Hepatocyte (in vitro differentiated cells): ENCODE measurements around the gene CDK6. TPM values are rescaled to one million over a fixed set of nuclear protein-coding genes. Genes with fewer than 3 reads are reported as not detected.

Experiments
- DNase-seq: peaks from one replicate; pipeline ENCODE4 v3.0.0-alpha.2; 2016; ENCODE audit warnings: low spot score
- H2AFZ ChIP-seq: fragments of 200-600 bp; sonication (generic); 2 replicates; pipeline ENCODE4 v1.6.0; 2016; ENCODE audit warnings: antibody characterized with exemption, mild to moderate bottlenecking
- H3K27ac ChIP-seq: fragments of 200-600 bp; sonication (generic); 2 replicates; pipeline ENCODE4 v1.5.1; 2016; ENCODE audit warnings: mild to moderate bottlenecking
- H3K27me3 ChIP-seq: fragments of 200-600 bp; sonication (generic); 2 replicates; pipeline ENCODE4 v1.6.1; 2016
- H3K36me3 ChIP-seq: fragments of 200-600 bp; sonication (generic); replicated peaks from 2 replicates; pipeline ENCODE4 v1.5.1; 2016; ENCODE audit warnings: low read depth; ENCODE audit not compliant: insufficient read depth
- H3K4me1 ChIP-seq: fragments of 200-600 bp; sonication (generic); 2 replicates; pipeline ENCODE4 v1.5.1; 2016; ENCODE audit warnings: mild to moderate bottlenecking, moderate library complexity; ENCODE audit not compliant: insufficient read depth
- H3K4me2 ChIP-seq: fragments of 200-600 bp; sonication (generic); 2 replicates; pipeline ENCODE4 v1.6.0; 2016
- H3K4me3 ChIP-seq: fragments of 200-600 bp; sonication (generic); 2 replicates; pipeline ENCODE4 v1.5.1; 2016; ENCODE audit warnings: mild to moderate bottlenecking
- H3K79me2 ChIP-seq: fragments of 200-600 bp; sonication (generic); 2 replicates; pipeline ENCODE4 v1.6.0; 2017; ENCODE audit warnings: mild to moderate bottlenecking
- H3K9me2 ChIP-seq: fragments of 200-600 bp; sonication (generic); replicated peaks from 2 replicates; pipeline ENCODE4 v1.6.0; 2017; ENCODE audit warnings: mild to moderate bottlenecking; ENCODE audit not compliant: insufficient read depth
- H3K9me3 ChIP-seq: fragments of 200-600 bp; sonication (generic); 2 replicates; pipeline ENCODE4 v1.5.1; 2016; ENCODE audit warnings: low read depth, mild to moderate bottlenecking
- H4K20me1 ChIP-seq: fragments of 200-600 bp; sonication (generic); 2 replicates; pipeline ENCODE4 v1.6.0; 2016; ENCODE audit warnings: mild to moderate bottlenecking; ENCODE audit not compliant: insufficient read depth, poor library complexity, severe bottlenecking
- CTCF ChIP-seq: fragments of 200-600 bp; sonication (generic); IDR thresholded peaks from 2 replicates; pipeline ENCODE4 v1.5.1; 2016; ENCODE audit warnings: antibody characterized with exemption, mild to moderate bottlenecking; ENCODE audit not compliant: poor library complexity
- EZH2 ChIP-seq: fragments of 200-600 bp; sonication (generic); IDR thresholded peaks from 2 replicates; pipeline ENCODE4 v1.6.1; 2016; ENCODE audit warnings: antibody characterized with exemption, mild to moderate bottlenecking, borderline replicate concordance
- EZH2phosphoT487 ChIP-seq: fragments of 200-600 bp; sonication (generic); IDR thresholded peaks from one replicate; pipeline ENCODE4 v1.6.1; 2018; ENCODE audit warnings: antibody characterized with exemption, mild to moderate bottlenecking, low read depth, moderate library complexity; ENCODE audit not compliant: unreplicated experiment, severe bottlenecking
- WGBS: methylation state at CpG from one replicate; pipeline ENCODE4 v1.1.6; 2016; ENCODE audit warnings: low lambda C conversion rate; ENCODE audit errors: missing lambda C conversion rate; 5-methylcytosine and 5-hydroxymethylcytosine counted together
- polyA plus RNA-seq: library from polyadenylated mRNA; unstranded; fragments of >200 nt; fragmentation: Nextera tagmentation; extraction: Ambion mirVana; gene quantifications from 2 replicates; pipeline ENCODE4 v1.2.1, GENCODE V29; 2016
- total RNA-seq: library from RNA; depleted of rRNA; stranded (reverse); fragments of >200 nt; gene quantifications from 2 replicates; pipeline ENCODE4 v1.2.3, GENCODE V29; 2014

The CDK6 gene
- total and polyA plus RNA-seq, 2 experiments from 2014 or later = 18.7 to 64.5 TPM

DNA sequence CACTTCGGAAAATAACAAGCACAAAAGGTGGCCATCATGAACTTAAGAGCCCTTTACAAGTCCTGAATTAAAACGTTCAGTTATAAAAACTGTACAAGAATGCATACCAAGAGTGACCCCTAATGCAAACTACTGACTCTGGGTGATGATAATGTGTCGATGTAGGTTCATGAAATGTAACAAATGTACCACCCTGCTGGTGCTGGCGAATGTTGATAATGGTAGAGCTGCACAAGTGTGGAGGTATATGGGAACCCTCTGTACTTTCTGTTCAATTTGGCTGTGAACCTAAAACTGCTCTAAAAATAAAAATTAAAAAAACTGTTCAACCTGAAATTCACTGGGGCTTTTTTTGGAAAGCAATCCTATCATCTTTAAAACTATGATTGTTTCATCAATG is 249.5 kb downstream of the CDK6 start:
- no peak for DNase-seq
- no peaks in the 10 kb centered on the region for H3K36me3 ChIP-seq
- peaks cover 80% of the 10 kb centered on the region for H3K79me2 ChIP-seq
- no peak for TF ChIP-seq CTCF
- no peak for TF ChIP-seq EZH2phosphoT487
- no peak for TF ChIP-seq EZH2
- H3K4me1 ChIP-seq = peaks cover 22% of the 10 kb centered on the region
- no peak overlapping the region for H2AFZ ChIP-seq
- no peaks in the 10 kb centered on the region for H3K27me3 ChIP-seq
- H3K9me3 ChIP-seq = no peaks in the 10 kb centered on the region
- no peak overlapping the region for H3K4me3 ChIP-seq
- H3K9me2 ChIP-seq = no peaks in the 10 kb centered on the region
- peak overlapping the region; percentile 42 for H3K4me2 ChIP-seq
- peak overlapping the region; percentile 9 for H3K27ac ChIP-seq
- peaks cover 71% of the 10 kb centered on the region for H4K20me1 ChIP-seq
- WGBS = 84% methylated on average over 4 of the region's 4 CpGs

DNA sequence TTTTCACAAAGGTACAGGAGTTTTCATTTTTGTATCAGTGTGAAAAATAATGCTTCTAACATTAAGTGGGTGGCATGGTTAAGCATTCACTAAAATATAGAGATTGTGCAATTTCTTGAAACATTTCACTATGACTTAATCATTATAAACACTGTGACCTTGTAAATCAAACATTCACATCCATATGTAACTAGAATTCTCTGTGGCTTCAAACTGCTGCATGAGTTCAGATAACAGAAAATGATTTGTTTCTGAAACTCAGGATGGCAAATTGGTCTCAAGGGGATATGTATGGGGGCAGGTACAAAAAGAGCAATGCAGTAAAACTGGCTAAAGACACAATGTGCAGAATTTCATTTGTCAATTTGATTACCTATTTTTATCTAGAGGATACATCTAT is 250.0 kb downstream of the CDK6 start:
- H3K4me3 ChIP-seq = no peak overlapping the region
- H3K79me2 ChIP-seq = peaks cover 84% of the 10 kb centered on the region
- no peak overlapping the region for H2AFZ ChIP-seq
- no peak for DNase-seq
- H3K27me3 ChIP-seq = no peaks in the 10 kb centered on the region
- peaks cover 75% of the 10 kb centered on the region for H4K20me1 ChIP-seq
- no peaks in the 10 kb centered on the region for H3K9me2 ChIP-seq
- peak overlapping the region; percentile 42 for H3K4me2 ChIP-seq
- H3K9me3 ChIP-seq = no peaks in the 10 kb centered on the region
- no peaks in the 10 kb centered on the region for H3K36me3 ChIP-seq
- peaks cover 22% of the 10 kb centered on the region for H3K4me1 ChIP-seq
- peak overlapping the region; percentile 9 for H3K27ac ChIP-seq
- TF ChIP-seq EZH2 (no peak), CTCF (no peak), EZH2phosphoT487 (no peak)

GRCh38 chr7:92584953-92585352 is 251.4 kb downstream of the CDK6 start:
- Histone ChIP-seq H3K27me3 (no peaks in the 10 kb centered on the region), H3K4me1 (peaks cover 22% of the 10 kb centered on the region), H4K20me1 (peaks cover 83% of the 10 kb centered on the region), H3K27ac (peak overlapping the region; percentile 9), H3K9me2 (no peaks in the 10 kb centered on the region), H3K9me3 (no peaks in the 10 kb centered on the region), H3K4me2 (no peak overlapping the region), H3K4me3 (no peak overlapping the region), H3K36me3 (no peaks in the 10 kb centered on the region), H3K79me2 (peaks cover 99% of the 10 kb centered on the region), H2AFZ (no peak overlapping the region)
- TF ChIP-seq EZH2 (no peak), EZH2phosphoT487 (no peak)
- no peak for DNase-seq

GRCh38 chr7:92582948-92583347 is 253.4 kb downstream of the CDK6 start:
- Histone ChIP-seq H3K36me3 (no peaks in the 10 kb centered on the region), H3K4me1 (peaks cover 11% of the 10 kb centered on the region), H4K20me1 (peaks cover 75% of the 10 kb centered on the region), H2AFZ (no peak overlapping the region), H3K9me3 (no peaks in the 10 kb centered on the region), H3K27ac (no peak overlapping the region), H3K4me3 (no peak overlapping the region), H3K4me2 (no peak overlapping the region), H3K9me2 (no peaks in the 10 kb centered on the region), H3K27me3 (no peaks in the 10 kb centered on the region), H3K79me2 (peaks cover 94% of the 10 kb centered on the region)
- DNase-seq = no peak
- 97% methylated on average over 1 of the region's 1 CpG for WGBS
- no peak for TF ChIP-seq CTCF
- no peak for TF ChIP-seq EZH2phosphoT487
- TF ChIP-seq EZH2 = no peak
